Kidney glomerular epithelial cell (primary cell): Measurements from ENCODE around the gene NTNG2.
"Not testable (repeated sequence)": the region's sequence is repeated elsewhere in the genome, so short reads cannot be mapped to it uniquely, and the experiment has no call there.

Experiments
- DNase-seq: peaks from one replicate; lab custom pipeline; 2025; lab: John Stamatoyannopoulos, UW

The NTNG2 gene, protein sequence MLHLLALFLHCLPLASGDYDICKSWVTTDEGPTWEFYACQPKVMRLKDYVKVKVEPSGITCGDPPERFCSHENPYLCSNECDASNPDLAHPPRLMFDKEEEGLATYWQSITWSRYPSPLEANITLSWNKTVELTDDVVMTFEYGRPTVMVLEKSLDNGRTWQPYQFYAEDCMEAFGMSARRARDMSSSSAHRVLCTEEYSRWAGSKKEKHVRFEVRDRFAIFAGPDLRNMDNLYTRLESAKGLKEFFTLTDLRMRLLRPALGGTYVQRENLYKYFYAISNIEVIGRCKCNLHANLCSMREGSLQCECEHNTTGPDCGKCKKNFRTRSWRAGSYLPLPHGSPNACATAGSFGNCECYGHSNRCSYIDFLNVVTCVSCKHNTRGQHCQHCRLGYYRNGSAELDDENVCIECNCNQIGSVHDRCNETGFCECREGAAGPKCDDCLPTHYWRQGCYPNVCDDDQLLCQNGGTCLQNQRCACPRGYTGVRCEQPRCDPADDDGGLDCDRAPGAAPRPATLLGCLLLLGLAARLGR

GRCh38 chr9:132161743-132162184 lies at the start of gene NTNG2:
Gene NTNG2, plus strand, starts transcription at chr9:132162058. Its CDS starts 4,774 bp downstream, at chr9:132166832.
- DNase-seq, result no peak

GRCh38 chr9:132114102-132114707 lies 47.7 kb upstream of the NTNG2 start:
- DNase-seq, result peak; percentile 12

GRCh38 chr9:132116583-132116982 lies 45.3 kb upstream of the NTNG2 start:
- DNase-seq, result no peak

GRCh38 chr9:132117694-132118093 lies 44.2 kb upstream of the NTNG2 start:
- no peak for DNase-seq

GRCh38 chr9:132121021-132121420 lies 40.8 kb upstream of the NTNG2 start:
- no peak for DNase-seq

DNA sequence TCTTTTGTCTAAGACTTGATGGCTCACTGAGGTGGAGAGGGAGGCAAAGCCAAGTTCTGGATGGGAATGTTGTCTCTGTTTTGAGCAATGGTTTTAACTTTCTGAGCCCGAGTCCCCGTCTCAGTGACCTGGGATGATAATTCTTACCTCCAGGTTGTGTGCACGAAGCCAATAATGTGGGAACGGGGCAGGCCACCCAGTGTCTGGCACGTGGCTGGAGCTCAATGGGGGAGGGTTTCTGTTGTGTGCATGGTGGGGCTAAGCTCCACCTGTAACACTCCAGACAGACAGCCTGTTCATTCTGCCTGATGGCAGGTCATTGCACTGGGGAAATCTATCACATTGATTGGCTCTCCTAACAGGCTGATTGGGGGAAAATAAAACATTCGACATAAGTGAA lies 37.1 kb upstream of the NTNG2 start:
- DNase-seq, result no peak

DNA sequence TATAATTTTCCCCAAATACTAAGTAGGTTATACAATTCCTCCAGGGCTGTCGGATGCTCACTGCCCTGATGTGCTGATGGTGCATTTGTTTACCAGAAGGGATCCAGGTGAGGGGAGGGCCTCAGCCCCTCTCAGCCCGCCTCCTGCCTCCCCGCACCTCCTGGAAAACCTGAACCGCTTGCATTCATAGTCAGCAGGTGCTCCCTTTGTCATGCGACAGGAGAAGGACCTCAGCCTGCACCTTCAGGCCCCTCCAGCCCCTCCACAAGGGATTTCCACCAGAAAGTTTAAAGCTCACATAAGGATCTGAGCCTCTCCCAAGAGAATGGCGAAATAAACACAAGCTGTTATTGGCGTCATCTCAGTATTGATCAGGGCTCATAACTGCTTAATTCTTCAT lies 36.5 kb upstream of the NTNG2 start:
- no peak for DNase-seq

- no peak for DNase-seq
These were observed 35.7 kb upstream of the NTNG2 start for GRCh38 chr9:132125944-132126679.

GRCh38 chr9:132126680-132127236 lies 35.1 kb upstream of the NTNG2 start:
- DNase-seq, result no peak

DNA sequence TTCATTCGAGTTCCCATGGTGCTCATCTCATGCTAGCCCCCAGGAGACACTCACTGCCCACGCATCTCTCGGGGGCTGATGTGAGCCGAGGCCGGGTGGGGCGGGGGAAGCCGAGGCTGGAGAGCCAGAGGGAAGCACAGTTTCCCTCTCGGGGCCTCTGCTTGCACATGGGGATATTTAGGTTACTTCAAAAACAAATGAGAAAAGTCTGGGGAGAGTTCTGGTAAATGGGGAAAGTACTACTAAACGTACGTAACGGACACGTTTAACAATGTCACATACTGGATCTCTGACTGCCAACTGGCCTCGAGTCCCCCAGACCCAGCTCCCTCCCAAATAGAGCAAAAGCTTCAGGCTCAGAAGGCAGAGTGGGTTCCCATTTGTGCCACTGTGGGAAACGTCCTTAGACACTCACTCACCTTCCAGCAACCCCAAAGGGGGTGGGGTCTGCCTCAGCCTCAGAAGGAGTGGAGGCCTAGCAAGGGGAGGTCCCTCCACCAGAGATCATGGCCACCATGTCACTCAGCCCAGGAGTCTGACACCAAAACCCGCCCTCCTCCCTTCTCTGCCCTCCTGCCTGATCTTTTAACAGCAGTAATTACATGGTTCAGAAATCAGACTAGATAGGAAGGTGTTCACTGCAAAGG lies 33.8 kb upstream of the NTNG2 start:
- DNase-seq, result no peak

DNA sequence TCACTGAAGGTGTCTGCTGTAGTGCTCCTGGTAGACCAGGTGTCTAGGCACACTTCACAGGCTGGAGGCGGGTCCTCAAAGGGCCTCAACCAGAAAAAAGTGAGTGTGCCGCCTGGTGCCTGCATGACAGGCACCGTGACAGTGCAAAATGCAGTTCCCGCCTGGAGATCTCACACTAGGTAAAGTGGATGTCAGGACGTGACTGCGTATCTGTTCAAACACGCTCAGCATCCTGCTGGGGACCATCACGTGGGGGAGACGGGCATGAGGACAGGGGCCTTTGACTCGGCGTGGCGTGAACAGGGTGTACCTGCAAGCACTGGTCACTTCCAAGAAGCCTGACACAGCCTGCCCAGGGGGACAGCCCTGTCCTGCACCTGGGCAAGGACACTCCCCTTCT lies 32.3 kb upstream of the NTNG2 start:
- DNase-seq, result no peak

- not testable (repeated sequence) for DNase-seq
These were observed 27.8 kb upstream of the NTNG2 start for GRCh38 chr9:132134085-132134484.

DNA sequence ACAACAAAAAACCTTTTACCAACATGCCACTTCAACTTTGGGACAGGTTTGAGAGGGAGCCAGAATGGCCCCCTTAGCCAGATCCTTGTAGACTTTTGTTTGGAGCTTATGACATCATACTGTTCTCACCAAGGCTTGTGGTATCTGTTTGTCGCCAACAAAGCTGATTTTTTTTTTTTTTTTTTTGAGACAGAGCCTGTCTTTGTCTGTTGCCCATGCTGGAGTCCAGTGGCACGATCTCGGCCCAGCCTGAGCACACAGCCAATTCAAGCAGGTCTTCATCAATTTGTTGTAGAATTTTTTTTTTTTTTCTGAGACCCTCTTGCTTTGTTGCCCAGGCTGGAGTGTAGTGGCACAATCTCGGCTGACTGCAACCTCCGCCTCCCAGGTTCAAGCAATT lies 26.4 kb upstream of the NTNG2 start:
- DNase-seq, result no peak

GRCh38 chr9:132136151-132136780 lies 25.6 kb upstream of the NTNG2 start:
- no peak for DNase-seq

- DNase-seq, result peak; percentile 11
These were observed 20.4 kb upstream of the NTNG2 start for GRCh38 chr9:132141344-132141947.

DNA sequence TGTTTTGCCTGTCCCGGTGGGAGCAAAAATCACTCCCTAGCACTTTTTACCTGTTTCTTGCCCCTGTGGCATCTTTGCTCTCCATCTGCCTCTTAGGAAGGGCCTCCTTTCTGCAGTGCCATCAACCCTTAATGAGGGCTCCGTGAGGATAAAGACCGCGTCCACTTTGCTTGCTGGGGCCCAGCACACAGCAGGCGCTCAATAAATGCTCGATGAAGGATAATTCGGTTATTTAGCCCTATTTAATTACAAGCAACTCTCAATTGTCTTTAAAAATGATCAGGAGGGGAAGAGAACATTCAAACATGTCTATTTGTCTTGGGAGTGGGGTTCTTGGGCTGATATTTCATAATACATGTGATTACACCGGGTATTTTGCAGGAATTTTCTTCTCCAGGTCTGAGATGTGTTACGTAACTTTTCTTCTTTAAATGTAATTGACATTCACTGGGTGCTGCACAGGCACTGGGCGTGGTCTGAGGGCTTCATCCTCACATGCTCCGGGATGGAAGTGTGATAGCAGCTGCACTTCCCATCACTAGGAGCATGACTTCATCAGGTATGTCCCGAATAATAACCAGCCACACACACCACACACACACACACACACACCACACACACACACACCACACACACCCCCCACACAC lies 19.8 kb upstream of the NTNG2 start:
- DNase-seq, result no peak

- DNase-seq, result no peak
These were observed 18.9 kb upstream of the NTNG2 start for GRCh38 chr9:132142924-132143323.

GRCh38 chr9:132143359-132143758 lies 18.5 kb upstream of the NTNG2 start:
- DNase-seq, result no peak

GRCh38 chr9:132144708-132145365 lies 17.0 kb upstream of the NTNG2 start:
- no peak for DNase-seq

DNA sequence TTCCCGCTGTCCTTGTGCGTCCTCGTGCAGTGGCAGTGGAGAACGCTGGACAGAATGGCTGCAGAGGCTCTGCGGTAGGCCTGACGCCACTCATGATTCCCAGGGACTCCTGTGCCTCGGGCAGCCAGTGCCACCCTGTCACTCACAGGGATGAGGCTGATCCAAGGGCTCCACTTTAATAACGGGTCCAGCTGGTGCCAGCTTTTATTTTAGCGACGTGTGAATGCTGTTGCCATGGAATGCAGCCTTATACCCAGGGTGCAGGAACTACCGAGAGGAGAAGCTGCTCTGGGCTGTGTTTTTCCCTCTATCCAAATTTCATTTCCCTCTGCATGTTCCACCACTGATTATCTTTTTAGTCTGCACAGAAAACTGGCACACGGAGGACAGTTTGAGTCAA lies 15.8 kb upstream of the NTNG2 start:
- DNase-seq, result no peak
